Measurements from ENCODE around the gene HDAC9. TPM values are rescaled to one million over a fixed set of nuclear protein-coding genes. Genes with fewer than 3 reads are reported as not detected.

HDAC9 gene
- total RNA-seq, 2 experiments from 2014 or later, result not detected

- CTCF ChIA-PET, result no interaction called here
- intact Hi-C loops (cut with micrococcal nuclease), result no loop called here
- Mint-ChIP-seq H3K36me3 (ENCODE audit: low read depth) (no peaks in the 10 kb centered on the region), H3K27ac (no peak overlapping the region), H3K4me1 (ENCODE audit: low read depth) (no peaks in the 10 kb centered on the region), H3K27me3 (ENCODE audit: low read depth) (no peaks in the 10 kb centered on the region), H3K4me3 (no peak overlapping the region), H3K9me3 (no peaks in the 10 kb centered on the region)
- DNase-seq, result no peak
Measured at GRCh38 chr7:18780938-18781337, 285.4 kb downstream of the HDAC9 start.

- CTCF ChIA-PET, result interaction anchor here (0.5 kb wide), 1 partner anchor 932 kb away, joined by 3 read pairs; no protein-coding TSS in a partner anchor
- Mint-ChIP-seq H3K4me1 (ENCODE audit: low read depth) (no peaks in the 10 kb centered on the region), H3K9me3 (peaks cover 3% of the 10 kb centered on the region), H3K4me3 (no peak overlapping the region), H3K36me3 (ENCODE audit: low read depth) (no peaks in the 10 kb centered on the region), H3K27me3 (ENCODE audit: low read depth) (no peaks in the 10 kb centered on the region), H3K27ac (no peak overlapping the region)
- intact Hi-C loops (cut with micrococcal nuclease), result no loop called here
- DNase-seq, result no peak
Measured at GRCh38 chr7:18786196-18786727, 290.7 kb downstream of the HDAC9 start.

GRCh38 chr7:18786796-18787195, 291.2 kb downstream of the HDAC9 start:
- intact Hi-C loops (cut with micrococcal nuclease), result no loop called here
- no peak for DNase-seq
- Mint-ChIP-seq H3K4me3 (no peak overlapping the region), H3K4me1 (ENCODE audit: low read depth) (no peaks in the 10 kb centered on the region), H3K9me3 (peaks cover 3% of the 10 kb centered on the region), H3K27me3 (ENCODE audit: low read depth) (no peaks in the 10 kb centered on the region), H3K27ac (no peak overlapping the region), H3K36me3 (ENCODE audit: low read depth) (no peaks in the 10 kb centered on the region)
- CTCF ChIA-PET, result no interaction called here

GRCh38 chr7:18788026-18788425, 292.5 kb downstream of the HDAC9 start:
- intact Hi-C loops (cut with micrococcal nuclease), result no loop called here
- no peak overlapping the region for H3K27ac Mint-ChIP-seq
- DNase-seq, result no peak
- H3K4me1 Mint-ChIP-seq (ENCODE audit: low read depth), result no peaks in the 10 kb centered on the region
- H3K27me3 Mint-ChIP-seq (ENCODE audit: low read depth), result no peaks in the 10 kb centered on the region
- H3K9me3 Mint-ChIP-seq, result peaks cover 3% of the 10 kb centered on the region
- no peaks in the 10 kb centered on the region for H3K36me3 Mint-ChIP-seq (ENCODE audit: low read depth)
- CTCF ChIA-PET, result no interaction called here
- no peak overlapping the region for H3K4me3 Mint-ChIP-seq

- Mint-ChIP-seq H3K36me3 (ENCODE audit: low read depth) (no peaks in the 10 kb centered on the region), H3K4me1 (ENCODE audit: low read depth) (no peaks in the 10 kb centered on the region), H3K4me3 (no peak overlapping the region), H3K27me3 (ENCODE audit: low read depth) (no peaks in the 10 kb centered on the region), H3K9me3 (no peaks in the 10 kb centered on the region), H3K27ac (no peak overlapping the region)
- DNase-seq, result no peak
- intact Hi-C loops (cut with micrococcal nuclease), result no loop called here
- CTCF ChIA-PET, result no interaction called here
Measured at GRCh38 chr7:18792871-18793595, 297.5 kb downstream of the HDAC9 start.

- CTCF ChIA-PET, result no interaction called here
- no peak overlapping the region for H3K4me3 Mint-ChIP-seq
- H3K4me1 Mint-ChIP-seq (ENCODE audit: low read depth), result no peaks in the 10 kb centered on the region
- no peaks in the 10 kb centered on the region for H3K27me3 Mint-ChIP-seq (ENCODE audit: low read depth)
- intact Hi-C loops (cut with micrococcal nuclease), result no loop called here
- DNase-seq, result no peak
- no peak overlapping the region for H3K27ac Mint-ChIP-seq
- H3K9me3 Mint-ChIP-seq, result no peaks in the 10 kb centered on the region
- H3K36me3 Mint-ChIP-seq (ENCODE audit: low read depth), result no peaks in the 10 kb centered on the region
Measured at GRCh38 chr7:18796216-18796615, 300.7 kb downstream of the HDAC9 start.

- no peaks in the 10 kb centered on the region for H3K27me3 Mint-ChIP-seq (ENCODE audit: low read depth)
- no peak for DNase-seq
- no peak overlapping the region for H3K4me3 Mint-ChIP-seq
Measured at GRCh38 chr7:18798088-18798906, 302.7 kb downstream of the HDAC9 start.

GRCh38 chr7:18799899-18800298, 304.4 kb downstream of the HDAC9 start:
- Mint-ChIP-seq H3K36me3 (ENCODE audit: low read depth) (no peaks in the 10 kb centered on the region), H3K4me3 (no peak overlapping the region), H3K4me1 (ENCODE audit: low read depth) (no peaks in the 10 kb centered on the region), H3K27me3 (ENCODE audit: low read depth) (no peaks in the 10 kb centered on the region), H3K27ac (no peak overlapping the region), H3K9me3 (no peaks in the 10 kb centered on the region)
- intact Hi-C loops (cut with micrococcal nuclease), result no loop called here
- CTCF ChIA-PET, result no interaction called here
- DNase-seq, result no peak

More at GRCh38 chr7:18798088-18798906, 302.7 kb downstream of the HDAC9 start:
- no peaks in the 10 kb centered on the region for H3K4me1 Mint-ChIP-seq (ENCODE audit: low read depth)
- no peaks in the 10 kb centered on the region for H3K9me3 Mint-ChIP-seq
- intact Hi-C loops (cut with micrococcal nuclease), result no loop called here
- H3K36me3 Mint-ChIP-seq (ENCODE audit: low read depth), result no peaks in the 10 kb centered on the region
- CTCF ChIA-PET, result no interaction called here
- no peak overlapping the region for H3K27ac Mint-ChIP-seq

- no peak for DNase-seq
- Mint-ChIP-seq H3K4me1 (ENCODE audit: low read depth) (no peaks in the 10 kb centered on the region), H3K9me3 (no peaks in the 10 kb centered on the region), H3K36me3 (ENCODE audit: low read depth) (no peaks in the 10 kb centered on the region), H3K4me3 (no peak overlapping the region), H3K27me3 (ENCODE audit: low read depth) (no peaks in the 10 kb centered on the region), H3K27ac (no peak overlapping the region)
- CTCF ChIA-PET, result no interaction called here
- intact Hi-C loops (cut with micrococcal nuclease), result no loop called here
Measured at GRCh38 chr7:18803923-18804322, 308.4 kb downstream of the HDAC9 start.

GRCh38 chr7:18806177-18806576, 310.6 kb downstream of the HDAC9 start:
- DNase-seq, result no peak
- CTCF ChIA-PET, result no interaction called here
- Mint-ChIP-seq H3K36me3 (ENCODE audit: low read depth) (no peaks in the 10 kb centered on the region), H3K9me3 (peaks cover 4% of the 10 kb centered on the region), H3K4me1 (ENCODE audit: low read depth) (no peaks in the 10 kb centered on the region), H3K27ac (no peak overlapping the region), H3K27me3 (ENCODE audit: low read depth) (no peaks in the 10 kb centered on the region), H3K4me3 (no peak overlapping the region)
- intact Hi-C loops (cut with micrococcal nuclease), result no loop called here

GRCh38 chr7:18808026-18808425, 312.5 kb downstream of the HDAC9 start:
- H3K4me1 Mint-ChIP-seq (ENCODE audit: low read depth), result no peaks in the 10 kb centered on the region
- no peak overlapping the region for H3K4me3 Mint-ChIP-seq
- H3K27me3 Mint-ChIP-seq (ENCODE audit: low read depth), result no peaks in the 10 kb centered on the region
- intact Hi-C loops (cut with micrococcal nuclease), result no loop called here
- no peak overlapping the region for H3K27ac Mint-ChIP-seq
- DNase-seq, result no peak
- no peaks in the 10 kb centered on the region for H3K36me3 Mint-ChIP-seq (ENCODE audit: low read depth)
- CTCF ChIA-PET, result no interaction called here
- peaks cover 9% of the 10 kb centered on the region for H3K9me3 Mint-ChIP-seq

GRCh38 chr7:18815261-18815960, 319.9 kb downstream of the HDAC9 start:
- Mint-ChIP-seq H3K36me3 (ENCODE audit: low read depth) (no peaks in the 10 kb centered on the region), H3K4me3 (no peak overlapping the region), H3K27me3 (ENCODE audit: low read depth) (no peaks in the 10 kb centered on the region), H3K4me1 (ENCODE audit: low read depth) (no peaks in the 10 kb centered on the region), H3K9me3 (peaks cover 5% of the 10 kb centered on the region), H3K27ac (no peak overlapping the region)
- intact Hi-C loops (cut with micrococcal nuclease), result no loop called here
- CTCF ChIA-PET, result no interaction called here
- DNase-seq, result no peak
